DND-41 (cell line): ENCODE measurements around the gene BCO2.

ENCODE experiments used
- CTCF ChIP-seq: IDR thresholded peaks from 2 replicates; pipeline ENCODE4 v1.5.1; 2012; ENCODE audit warnings: borderline replicate concordance, low read length, moderate library complexity, mild to moderate bottlenecking; ENCODE audit not compliant: poor library complexity, severe bottlenecking; ENCODE audit errors: extremely low read depth
- EZH2 ChIP-seq: IDR thresholded peaks from 3 replicates; pipeline ENCODE4 v1.6.1; 2012; ENCODE audit warnings: borderline replicate concordance, low read depth, mild to moderate bottlenecking, moderate library complexity, low read length, inconsistent platforms; ENCODE audit not compliant: severe bottlenecking

- TF ChIP-seq CTCF = no peak
- no peak for TF ChIP-seq EZH2
Observed at GRCh38 chr11:112229746-112230433, 54.6 kb downstream of the BCO2 start.
